GM12891 (cell line): ENCODE data around the gene TLE1.

Experiments used
- POU2F2 ChIP-seq: IDR thresholded peaks from 2 replicates; pipeline ENCODE4 v1.6.1; 2011; ENCODE audit warnings: low read depth, mild to moderate bottlenecking, control low read depth, low read length, moderate library complexity
- TAF1 ChIP-seq: IDR thresholded peaks from 2 replicates; pipeline ENCODE4 v1.6.1; 2011; ENCODE audit warnings: low read depth, low read length, control low read depth

DNA sequence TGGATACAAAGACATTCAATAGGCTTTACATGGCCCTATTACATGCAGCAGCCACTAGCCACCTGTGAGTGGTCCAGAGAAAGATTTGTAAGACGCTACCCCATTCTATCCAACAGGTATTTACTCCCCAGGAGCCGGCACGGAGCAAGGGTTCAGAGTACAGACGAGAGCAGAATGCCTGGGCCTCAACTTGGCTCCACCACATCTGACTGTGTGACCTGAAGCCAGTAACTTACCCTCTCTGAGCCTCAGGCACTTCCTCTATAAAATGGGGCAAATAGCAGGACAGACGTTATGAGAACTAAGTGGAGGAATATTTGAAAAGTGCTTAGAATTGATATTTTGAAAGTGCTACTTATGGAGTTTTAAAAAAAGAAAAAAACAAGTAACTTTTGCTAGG, 100.0 kb downstream of the TLE1 start:
- no peak for TF ChIP-seq POU2F2
- TF ChIP-seq TAF1, result no peak
